H1 (cell line): ENCODE data around the gene PCDHB6. TPM values are rescaled to one million over a fixed set of nuclear protein-coding genes. Genes with fewer than 3 reads are reported as not detected.

Source experiments
- CTCF ChIA-PET: fragments of 300-600 bp; sonication (Branson Sonifier 250); formaldehyde crosslinking; loops from one replicate; lab custom pipeline; 2021; ENCODE audit not compliant: partially characterized antibody; lab: Charles Lee
- POLR2A ChIA-PET: fragments of 300-600 bp; sonication (Branson Sonifier 250); formaldehyde crosslinking; loops from one replicate; lab custom pipeline; 2021; ENCODE audit warnings: inconsistent platforms; ENCODE audit not compliant: partially characterized antibody; lab: Charles Lee
- DNase-seq, 2 experiments: peaks; one replicate each; pipeline versions ENCODE4 v3.0.0 to v3.0.0-alpha.2; 2010 to 2022; ENCODE audit warnings: low spot score in 2 of 2, low read depth in 1 of 2, mixed read lengths in 1 of 2
- FAIRE-seq: peaks from 2 replicates; lab custom pipeline; 2011; peaks lifted over from hg19 to GRCh38; lab: Jason Lieb, UNC
- H2AFZ ChIP-seq: 2 replicates; pipeline ENCODE4 v1.8.1; 2012; ENCODE audit warnings: low read length, inconsistent platforms
- H2AK5ac ChIP-seq: 2 replicates; pipeline ENCODE4 v1.6.1; 2013; ENCODE audit warnings: low read depth, low read length
- H2BK120ac ChIP-seq: replicated peaks from 2 replicates; pipeline ENCODE3; 2013; ENCODE audit warnings: low read depth, low read length, inconsistent platforms
- H2BK12ac ChIP-seq: 2 replicates; pipeline ENCODE4 v1.6.1; 2013; ENCODE audit warnings: low read depth, low read length
- H2BK15ac ChIP-seq: 2 replicates; pipeline ENCODE4 v1.6.1; 2013; ENCODE audit warnings: low read length
- H2BK20ac ChIP-seq: 2 replicates; pipeline ENCODE4 v1.6.1; 2013; ENCODE audit warnings: low read length
- H2BK5ac ChIP-seq: 2 replicates; pipeline ENCODE4 v1.6.1; 2013; ENCODE audit warnings: low read depth, low read length
- H3K14ac ChIP-seq: 2 replicates; pipeline ENCODE4 v1.6.1; 2013; ENCODE audit warnings: inconsistent platforms; ENCODE audit not compliant: insufficient read length
- H3K18ac ChIP-seq: 2 replicates; pipeline ENCODE4 v1.6.1; 2013; ENCODE audit warnings: low read length; ENCODE audit errors: extremely low read depth
- H3K23ac ChIP-seq: 2 replicates; pipeline ENCODE4 v1.6.1; 2013; ENCODE audit warnings: inconsistent platforms; ENCODE audit not compliant: insufficient read length
- H3K23me2 ChIP-seq: 2 replicates; pipeline ENCODE4 v1.6.1; 2013; ENCODE audit warnings: low read depth, low read length
- H3K27ac ChIP-seq: 2 replicates; pipeline ENCODE4 v1.6.1; 2011; ENCODE audit warnings: low read depth, low read length, inconsistent platforms
- H3K27me3 ChIP-seq, 4 experiments: replicated peaks in 1 of 4; 1 replicate in 1 of 4; 2 replicates in 3 of 4; pipeline versions ENCODE4 v1.6.1 to v1.8.1; 2011 to 2013; ENCODE audit warnings: low read length in 3 of 4, mild to moderate bottlenecking in 3 of 4, inconsistent platforms in 2 of 4, mixed read lengths in 2 of 4, moderate library complexity in 1 of 4; ENCODE audit not compliant: control insufficient read depth in 3 of 4, insufficient read depth in 3 of 4; ENCODE audit errors: extremely low read depth in 1 of 4
- H3K36me3 ChIP-seq, 4 experiments: 2 replicates each; pipeline versions ENCODE4 v1.6.1 to v1.8.1; 2011 to 2013; ENCODE audit warnings: mild to moderate bottlenecking in 4 of 4, low read length in 3 of 4, moderate library complexity in 2 of 4, control low read depth in 1 of 4, inconsistent platforms in 1 of 4; ENCODE audit not compliant: insufficient read depth in 4 of 4, control insufficient read depth in 2 of 4
- H3K4ac ChIP-seq: replicated peaks from 2 replicates; pipeline ENCODE3; 2013; ENCODE audit warnings: low read length, low read depth, mixed read lengths, inconsistent platforms; ENCODE audit not compliant: insufficient read length
- H3K4me1 ChIP-seq, 4 experiments: replicated peaks in 1 of 4; 1 replicate in 1 of 4; 2 replicates in 3 of 4; pipeline versions ENCODE4 v1.6.1 to v1.8.1; 2011 to 2013; ENCODE audit warnings: low read length in 3 of 4, inconsistent platforms in 2 of 4, mixed read lengths in 1 of 4; ENCODE audit not compliant: insufficient read depth in 4 of 4, control insufficient read depth in 3 of 4
- H3K4me2 ChIP-seq, 2 experiments: 2 replicates each; pipeline versions ENCODE4 v1.6.1 to v1.8.1; 2011 to 2013; ENCODE audit warnings: low read depth in 2 of 2, low read length in 2 of 2, control low read depth in 1 of 2, inconsistent platforms in 1 of 2, mild to moderate bottlenecking in 1 of 2; ENCODE audit not compliant: insufficient read depth in 1 of 2
- H3K4me3 ChIP-seq, 4 experiments: fragments of 200-600, 300-600 bp in 1 of 4; sonication (generic), shearing (Covaris generic), sonication (Bioruptor Twin) in 1 of 4; 2 replicates each; pipeline versions ENCODE4 v1.5.1 to v1.8.1; 2011 to 2016; ENCODE audit warnings: low read length in 4 of 4, low read depth in 3 of 4, control low read depth in 2 of 4, inconsistent platforms in 2 of 4, mild to moderate bottlenecking in 2 of 4, mixed read lengths in 1 of 4, moderate library complexity in 1 of 4; ENCODE audit not compliant: insufficient read depth in 2 of 4; ENCODE audit errors: extremely low read depth in 1 of 4
- H3K56ac ChIP-seq: replicated peaks from 2 replicates; pipeline ENCODE3; 2013; ENCODE audit warnings: low read depth, mild to moderate bottlenecking, mixed read lengths, low read length, inconsistent platforms; ENCODE audit not compliant: insufficient read length
- H3K79me1 ChIP-seq: 2 replicates; pipeline ENCODE4 v1.6.1; 2013; ENCODE audit warnings: low read depth, low read length, control low read depth
- H3K79me2 ChIP-seq, 2 experiments: 2 replicates each; pipeline versions ENCODE4 v1.6.1 to v1.8.1; 2012 to 2013; ENCODE audit warnings: low read length in 2 of 2, mild to moderate bottlenecking in 2 of 2, inconsistent platforms in 1 of 2; ENCODE audit not compliant: insufficient read depth in 2 of 2, control insufficient read depth in 1 of 2
- H3K9ac ChIP-seq, 4 experiments: replicated peaks in 1 of 4; 1 replicate in 1 of 4; 2 replicates in 3 of 4; pipeline versions ENCODE4 v1.6.1 to v1.8.1; 2011 to 2013; ENCODE audit warnings: low read depth in 3 of 4, low read length in 3 of 4, control low read depth in 2 of 4, mild to moderate bottlenecking in 2 of 4, moderate library complexity in 2 of 4, inconsistent platforms in 1 of 4; ENCODE audit errors: extremely low read depth in 1 of 4
- H3K9me3 ChIP-seq, 2 experiments: 2 replicates each; pipeline versions ENCODE4 v1.6.1 to v1.8.1; 2012 to 2013; ENCODE audit warnings: mild to moderate bottlenecking in 2 of 2, moderate library complexity in 2 of 2, control low read depth in 1 of 2, inconsistent platforms in 1 of 2, low read depth in 1 of 2, low read length in 1 of 2, mixed read lengths in 1 of 2; ENCODE audit not compliant: insufficient read depth in 2 of 2
- H4K20me1 ChIP-seq, 2 experiments: replicated peaks in 1 of 2; 2 replicates each; pipeline versions ENCODE3 to v1.8.1; 2011 to 2013; ENCODE audit warnings: inconsistent platforms in 2 of 2, low read length in 2 of 2, mild to moderate bottlenecking in 1 of 2; ENCODE audit not compliant: insufficient read depth in 2 of 2, control insufficient read depth in 1 of 2
- H4K5ac ChIP-seq: 2 replicates; pipeline ENCODE4 v1.6.1; 2013; ENCODE audit warnings: low read length, low read depth, mixed read lengths, inconsistent platforms; ENCODE audit not compliant: insufficient read length
- H4K8ac ChIP-seq: 2 replicates; pipeline ENCODE4 v1.8.0; 2013; ENCODE audit warnings: mild to moderate bottlenecking, moderate library complexity, low read length, inconsistent platforms; ENCODE audit not compliant: insufficient read depth; ENCODE audit errors: extremely low read depth
- H4K91ac ChIP-seq: replicated peaks from 2 replicates; pipeline ENCODE3; 2013; ENCODE audit warnings: low read length, mixed read lengths, inconsistent platforms; ENCODE audit not compliant: insufficient read length
- BACH1 ChIP-seq: IDR thresholded peaks from 2 replicates; pipeline ENCODE4 v1.6.1; 2012; ENCODE audit warnings: low read length, improper control_type of control experiment
- WGBS, 2 experiments: shearing (Covaris generic) in 1 of 2; methylation state at CpG; one replicate each; pipeline versions ENCODE4 v1.1.6 to v1.1.7; 2013 to 2015; ENCODE audit warnings: low lambda C conversion rate in 2 of 2, mixed read lengths in 2 of 2, inconsistent platforms in 1 of 2, low coverage in 1 of 2, missing lambda C conversion rate in 1 of 2; ENCODE audit not compliant: insufficient replicate concordance in 2 of 2, insufficient coverage in 1 of 2, insufficient read length in 1 of 2; ENCODE audit errors: extremely low coverage in 1 of 2, missing lambda C conversion rate in 1 of 2; 5-methylcytosine and 5-hydroxymethylcytosine counted together
- polyA plus RNA-seq, 7 experiments: library from polyadenylated mRNA; depleted of rRNA in 3 of 7; stranded (reverse) in 5 of 7; unstranded in 2 of 7; fragments of >200 nt in 5 of 7; fragments of 200-250 nt in 2 of 7; gene quantifications; 1 replicate in 5 of 7; 2 replicates in 1 of 7; 4 replicates in 1 of 7; pipeline versions ENCODE4 v1.2.1 to v1.2.3, GENCODE V29; 2011 to 2013; ENCODE audit warnings: missing spikeins in 2 of 7, mixed read lengths in 2 of 7
- total RNA-seq: library from RNA; stranded (reverse); fragmentation: NEBNext Ultra II Directional; extraction: Animal tissue kit (Norgen Biotek cat#: 25700); gene quantifications from 2 replicates; pipeline ENCODE4 v1.2.1, GENCODE V29; 2021

Gene PCDHB6
- total and polyA plus RNA-seq, 2 of the 8 experiments (the other 6 are each of a cell fraction or from before 2014, with no cell fraction given), result 0.28 to 0.29 TPM

- Histone ChIP-seq H3K36me3 (no peaks in the 10 kb centered on the region), H3K23me2 (no peaks in the 10 kb centered on the region), H3K56ac (no peak overlapping the region), H2BK15ac (no peak overlapping the region), H3K9ac (no peak overlapping the region), H4K91ac (no peak overlapping the region), H4K8ac (no peak overlapping the region), H3K18ac (no peak overlapping the region), H3K4me1 (no peaks in the 10 kb centered on the region), H3K4me2 (peak overlapping the region in 1 of 2 experiments; percentile 32; a peak in 1 of 4 replicates), H3K27me3 (no peaks in the 10 kb centered on the region), H2AFZ (no peak overlapping the region), H3K79me2 (no peaks in the 10 kb centered on the region), H3K27ac (no peak overlapping the region), H2BK120ac (no peak overlapping the region), H4K5ac (no peak overlapping the region), H3K79me1 (no peaks in the 10 kb centered on the region), H3K4me3 (no peak overlapping the region; a peak in 2 of 8 replicates), H2BK20ac (no peak overlapping the region), H4K20me1 (no peaks in the 10 kb centered on the region), H2BK5ac (no peak overlapping the region), H3K4ac (no peak overlapping the region), H2BK12ac (no peak overlapping the region), H3K23ac (no peak overlapping the region), H3K14ac (no peak overlapping the region), H3K9me3 (no peaks in the 10 kb centered on the region; a peak in 1 of 4 replicates), H2AK5ac (no peak overlapping the region)
- FAIRE-seq (no peak), DNase-seq (no peak)
- 96% methylated on average over 12 of the region's 12 CpGs; no CpG with 5 or more reads in 1 of the 2 experiments for WGBS, 2 experiments
- TF ChIP-seq BACH1, result no peak
- ChIA-PET CTCF (interaction anchor here (0.7 to 3.3 kb wide), 45 partner anchors 8 to 442 kb away, joined by 3 to 23 read pairs (median 4); partner anchors contain the start of genes PCDHA4, PCDHB10, PCDHB11 and PCDHB13), POLR2A (interaction anchor here (1.3 to 2.0 kb wide), 3 partner anchors 14 to 198 kb away, joined by 4 to 11 read pairs (median 4); partner anchors contain the start of genes PCDHB5 and TAF7)
Measured at GRCh38 chr5:141121985-141122384, 27.9 kb upstream of the PCDHB6 start.
